CD4-positive, alpha-beta T cell treated with Interleukin-12 subunit alpha and Interleukin-12 subunit beta, for 1 hour (primary cell): ENCODE data around the gene SALL2.
"Not testable (repeated sequence)": the region's sequence is repeated elsewhere in the genome, so short reads cannot be mapped to it uniquely, and the experiment has no call there.

ENCODE experiments used
- DNase-seq: peaks from one replicate; pipeline ENCODE4 v3.0.0-alpha.2; 2020

Gene SALL2

DNA sequence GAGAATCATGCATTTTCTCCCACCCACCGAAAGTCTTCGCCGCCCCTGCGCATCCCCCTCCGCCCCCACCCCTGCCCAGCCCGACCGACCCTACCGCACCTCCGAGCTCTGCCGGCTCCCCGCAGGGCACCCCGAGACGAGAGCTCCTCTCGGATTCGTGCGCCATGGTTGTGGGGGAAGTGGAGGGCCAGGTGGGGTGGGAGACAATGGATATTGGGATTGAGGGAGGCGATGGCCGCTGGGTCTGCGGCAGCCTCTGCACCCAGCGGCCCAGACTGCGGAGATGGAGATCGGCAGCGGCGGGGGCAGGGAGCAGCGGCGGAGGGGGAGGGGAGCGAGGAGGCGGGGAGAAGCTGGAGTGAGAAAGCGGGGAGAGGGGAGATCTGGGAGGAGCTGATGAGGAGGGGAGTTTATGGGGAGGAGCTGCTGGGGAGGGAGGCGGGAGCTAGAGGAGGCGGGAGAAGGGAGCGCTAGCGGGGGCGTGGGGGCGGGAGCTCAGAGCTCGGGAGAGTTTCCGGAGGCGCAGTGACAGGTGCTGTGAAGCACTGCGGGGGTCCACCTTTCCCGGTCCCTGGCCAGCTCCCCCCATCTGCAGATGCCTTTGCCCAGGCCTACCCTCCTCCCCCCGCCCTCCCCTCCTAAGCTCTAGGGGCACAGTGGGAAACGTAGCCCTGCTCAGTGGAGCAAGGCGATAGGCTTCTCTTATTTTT lies at the start of gene SALL2:
Gene SALL2, minus strand, starts transcription at position 385 of the 710 bp plus-strand sequence. Its CDS starts 219 bp downstream, at position 166.
- peak; percentile 70 for DNase-seq

DNA sequence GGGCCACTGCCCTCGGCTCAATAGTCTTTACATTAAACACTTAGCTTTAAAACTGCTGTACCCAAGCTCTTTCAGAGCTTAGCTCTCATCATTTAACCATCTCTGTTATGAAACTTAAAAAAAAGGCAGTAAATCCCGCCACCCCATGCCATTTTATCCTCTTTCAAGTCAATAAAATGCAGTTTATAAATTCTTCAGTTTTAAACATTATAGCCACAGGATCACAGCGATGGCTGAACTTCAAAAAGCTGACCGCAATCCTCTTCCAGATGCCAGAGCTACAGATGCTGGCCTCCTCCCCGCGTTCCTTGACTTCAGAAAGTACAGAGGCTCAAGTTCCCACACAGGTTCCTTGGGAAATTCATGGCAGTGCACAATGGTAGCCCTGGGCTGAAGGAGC lies 49.5 kb upstream of the SALL2 start:
- DNase-seq = no peak

DNA sequence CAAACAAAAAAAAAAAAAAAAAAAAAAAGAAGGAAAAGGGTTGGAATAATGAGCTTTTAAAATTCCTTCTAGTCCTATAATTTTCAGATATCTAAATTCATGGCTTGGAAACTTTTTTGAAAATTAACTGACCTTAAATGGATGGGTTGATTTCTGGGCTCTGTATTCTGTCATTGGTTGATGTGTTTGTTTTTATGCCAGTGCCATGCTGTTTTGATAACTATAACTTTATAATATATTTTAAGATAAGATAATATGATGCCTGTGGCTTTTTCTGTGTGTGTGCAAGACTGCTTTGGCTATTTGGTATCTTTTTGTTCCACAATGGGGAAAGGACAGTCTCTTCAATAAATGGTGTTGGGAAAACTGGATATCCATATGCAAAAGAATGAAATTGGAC lies 46.5 kb upstream of the SALL2 start:
- no peak for DNase-seq

DNA sequence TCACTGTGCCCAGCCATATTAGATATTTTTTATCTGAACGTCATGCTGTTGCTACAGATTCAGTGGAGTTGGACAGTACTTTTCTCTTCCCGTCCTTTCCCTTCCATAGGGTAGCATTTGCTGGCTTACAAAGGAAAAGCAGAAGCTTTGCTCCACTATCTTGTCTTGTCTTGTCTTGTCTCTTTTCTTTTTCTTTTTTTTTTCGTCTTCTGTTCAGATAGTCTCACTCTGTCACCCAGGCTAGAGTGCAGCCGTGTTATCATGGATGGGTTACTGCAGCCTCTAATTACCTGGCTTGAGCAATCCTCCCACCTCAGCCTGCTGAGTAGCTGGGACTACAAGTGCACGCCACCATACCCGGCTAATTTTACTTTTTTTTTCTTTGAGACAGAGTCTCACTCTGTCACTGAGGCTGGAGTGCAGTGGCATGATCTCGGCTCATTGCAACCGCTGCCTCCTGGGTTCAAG lies 32.6 kb upstream of the SALL2 start:
- DNase-seq = no peak

DNA sequence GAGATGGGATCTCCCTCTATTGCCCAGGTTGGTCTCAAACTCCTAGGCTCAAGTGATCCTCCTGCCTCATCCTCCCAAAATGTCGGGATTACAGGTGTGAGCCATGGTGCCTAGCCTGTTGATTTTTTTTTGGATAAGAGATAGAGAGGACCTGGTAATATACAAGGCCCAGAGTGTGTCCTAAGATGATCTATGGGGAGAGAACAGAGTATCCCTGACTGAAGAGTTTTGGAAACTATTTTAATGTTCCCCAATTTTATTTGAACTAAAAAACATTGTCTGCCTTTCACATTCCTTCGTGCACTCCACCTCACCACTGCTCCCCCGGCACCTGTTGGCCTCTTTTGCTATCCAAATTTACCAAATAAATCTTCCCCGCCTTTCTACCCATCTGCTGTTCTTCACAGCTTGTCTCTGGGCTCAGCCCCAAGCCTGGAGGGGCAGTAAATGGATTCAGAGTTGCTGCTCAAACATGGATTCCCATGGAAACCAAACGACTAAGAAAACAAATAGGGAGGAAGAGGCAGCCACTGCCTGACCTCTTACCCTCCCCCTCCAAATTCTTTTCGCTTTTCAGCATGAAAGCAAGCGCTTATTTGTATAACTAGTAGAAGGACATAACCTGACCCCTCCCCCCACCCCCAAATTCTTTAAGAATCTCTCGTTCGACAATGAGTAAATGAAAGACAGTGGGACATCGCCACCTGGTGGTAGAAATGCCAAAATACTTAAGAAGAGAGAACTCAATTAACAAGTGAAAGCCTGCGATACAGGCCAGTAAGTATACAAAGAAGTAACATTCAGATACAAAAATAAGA lies 31.1 kb upstream of the SALL2 start:
- peak; percentile 85 for DNase-seq

DNA sequence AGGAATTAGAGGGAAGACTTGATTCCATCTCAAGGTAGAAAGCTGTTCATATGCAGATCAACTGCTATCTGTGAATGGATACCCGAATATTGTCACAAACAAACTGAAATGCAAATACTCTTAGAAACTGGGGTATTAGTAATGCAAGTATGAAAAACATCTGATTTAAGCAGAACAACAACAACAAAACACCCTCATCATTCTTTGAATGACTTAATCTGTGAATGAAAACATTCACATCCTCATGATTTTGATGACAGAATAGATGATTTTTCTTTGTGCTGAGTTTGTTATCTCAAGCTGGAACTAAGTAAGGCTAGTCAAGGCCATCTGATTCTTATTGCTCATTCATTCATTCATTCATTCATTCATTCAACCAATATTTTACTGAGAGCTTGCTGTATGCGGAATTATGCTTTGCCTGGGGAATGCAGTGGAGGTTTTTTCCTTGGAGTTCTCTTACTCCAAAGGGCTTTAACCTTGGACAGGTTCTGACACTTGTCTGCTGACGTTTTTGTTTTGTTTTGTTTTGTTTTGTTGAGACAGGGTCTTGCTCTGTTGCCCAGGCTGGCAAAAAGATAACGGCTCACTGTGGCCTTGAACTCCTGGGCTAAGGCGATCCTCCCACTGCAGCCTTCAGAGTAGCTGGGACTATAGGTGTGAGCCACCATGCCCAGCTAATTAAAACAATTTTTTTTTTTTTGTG lies 30.4 kb upstream of the SALL2 start:
- no peak for DNase-seq

DNA sequence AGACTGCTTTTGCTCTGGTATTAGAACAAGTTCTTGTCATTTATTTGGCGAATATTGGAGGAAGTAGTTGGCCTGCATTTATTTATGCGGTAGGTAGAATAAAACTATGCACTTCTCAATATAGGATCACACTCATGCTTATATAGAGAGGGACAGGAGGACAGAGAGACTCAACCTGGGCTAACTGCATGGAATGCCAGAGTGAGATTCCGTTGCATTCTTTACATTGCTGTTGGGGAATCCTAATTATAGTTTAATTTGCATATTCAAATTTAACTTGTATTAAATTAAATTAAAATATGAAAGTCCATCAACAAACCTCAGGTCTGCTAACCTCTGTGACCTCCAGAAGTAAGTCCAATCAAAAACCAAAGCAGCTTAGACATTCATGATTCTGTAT lies 27.1 kb upstream of the SALL2 start:
- no peak for DNase-seq

GRCh38 chr14:21544588-21544987 lies 18.4 kb upstream of the SALL2 start:
- DNase-seq = not testable (repeated sequence)

DNA sequence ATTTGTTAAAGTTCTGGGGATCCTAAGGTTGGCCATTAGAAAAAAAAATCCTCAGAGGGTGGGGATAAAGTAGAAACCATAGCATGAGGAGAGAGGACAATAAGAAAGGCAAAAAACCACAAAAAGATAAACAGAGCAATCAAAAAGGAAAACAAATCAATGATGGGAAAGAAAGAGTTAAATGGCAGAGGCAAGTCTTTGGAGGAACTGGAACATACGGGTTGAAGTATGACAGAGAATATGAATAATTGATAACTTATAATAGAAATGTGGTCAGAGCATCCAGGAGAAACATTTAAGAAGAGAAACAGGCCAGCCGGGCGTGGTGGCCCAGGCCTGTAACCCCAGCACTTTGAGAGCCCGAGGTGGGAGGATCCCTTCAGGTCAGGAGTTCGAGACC lies 17.8 kb upstream of the SALL2 start:
- no peak for DNase-seq

- DNase-seq = no peak
Measured at GRCh38 chr14:21543521-21543960, 17.4 kb upstream of the SALL2 start.

DNA sequence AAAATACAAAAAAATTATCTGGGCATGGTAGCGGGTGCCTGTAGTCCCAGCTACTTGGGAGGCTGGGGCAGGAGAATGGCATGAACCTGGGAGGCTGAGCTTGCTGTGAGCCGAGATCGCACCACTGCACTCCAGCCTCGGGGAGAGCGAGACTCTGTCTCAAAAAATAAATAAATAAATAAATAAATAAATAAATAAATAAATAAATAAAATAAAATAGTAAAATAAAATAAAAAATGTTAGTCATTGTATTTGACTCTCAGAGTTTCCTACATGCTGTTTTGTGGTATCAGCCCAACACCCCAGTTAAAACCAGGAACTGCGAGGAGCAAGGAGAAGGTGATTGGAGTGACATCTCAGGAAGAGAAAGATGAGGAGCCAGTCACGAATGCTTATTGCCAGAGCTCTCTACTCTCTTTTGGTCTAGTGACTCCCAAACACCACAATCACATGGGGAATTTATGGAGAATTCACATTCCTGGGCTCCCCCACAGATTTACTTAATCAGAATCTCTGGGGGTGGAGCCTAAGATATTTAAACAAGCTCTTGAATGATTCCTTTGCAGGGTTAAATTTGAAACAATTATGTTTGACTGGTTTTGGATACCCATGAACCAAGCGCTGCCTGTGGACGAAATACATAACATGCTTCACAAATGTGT lies 15.4 kb upstream of the SALL2 start:
- no peak for DNase-seq

GRCh38 chr14:21539189-21539940 lies 13.2 kb upstream of the SALL2 start:
- DNase-seq = no peak

- DNase-seq = no peak
Measured at GRCh38 chr14:21537090-21537424, 10.9 kb upstream of the SALL2 start.

DNA sequence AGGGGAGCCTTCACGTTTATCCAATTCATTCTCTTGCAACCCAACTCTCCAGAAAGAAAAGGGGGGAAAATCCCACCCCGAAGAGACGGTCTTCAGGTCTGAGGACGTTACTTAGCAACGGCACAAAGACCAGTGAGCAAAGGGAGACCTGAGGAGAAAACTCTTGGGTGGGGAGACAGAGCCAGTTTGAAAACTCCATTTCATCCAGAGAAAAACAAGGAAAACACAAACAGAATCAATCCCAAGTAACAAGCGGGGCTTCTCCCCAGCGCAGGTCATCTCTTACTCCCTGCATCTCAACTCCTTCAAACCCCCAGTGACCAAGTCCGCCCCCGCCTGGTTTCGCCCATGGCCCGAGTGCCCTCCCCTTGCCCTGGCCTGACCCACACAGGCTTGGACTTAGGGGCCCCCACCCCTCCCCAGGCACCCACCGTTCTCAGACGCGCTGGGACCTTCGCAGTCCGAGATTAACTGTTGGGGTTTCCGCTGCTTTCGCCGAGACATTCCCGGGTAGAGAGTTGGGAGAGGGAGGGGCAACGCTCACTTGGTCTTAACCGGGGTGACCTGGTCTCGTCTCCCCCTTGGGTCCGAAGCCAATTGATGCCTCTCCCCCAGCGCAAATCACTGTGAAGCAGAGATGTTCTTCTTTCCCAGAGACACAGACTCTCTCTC lies 10.4 kb upstream of the SALL2 start:
- DNase-seq = no peak

- no peak for DNase-seq
Measured at GRCh38 chr14:21535545-21536417, 9.6 kb upstream of the SALL2 start.

- DNase-seq = no peak
Measured at GRCh38 chr14:21534576-21534975, 8.4 kb upstream of the SALL2 start.

GRCh38 chr14:21533294-21533693 lies 7.1 kb upstream of the SALL2 start:
- no peak for DNase-seq

GRCh38 chr14:21529515-21529914 lies 3.4 kb upstream of the SALL2 start:
- no peak for DNase-seq

DNA sequence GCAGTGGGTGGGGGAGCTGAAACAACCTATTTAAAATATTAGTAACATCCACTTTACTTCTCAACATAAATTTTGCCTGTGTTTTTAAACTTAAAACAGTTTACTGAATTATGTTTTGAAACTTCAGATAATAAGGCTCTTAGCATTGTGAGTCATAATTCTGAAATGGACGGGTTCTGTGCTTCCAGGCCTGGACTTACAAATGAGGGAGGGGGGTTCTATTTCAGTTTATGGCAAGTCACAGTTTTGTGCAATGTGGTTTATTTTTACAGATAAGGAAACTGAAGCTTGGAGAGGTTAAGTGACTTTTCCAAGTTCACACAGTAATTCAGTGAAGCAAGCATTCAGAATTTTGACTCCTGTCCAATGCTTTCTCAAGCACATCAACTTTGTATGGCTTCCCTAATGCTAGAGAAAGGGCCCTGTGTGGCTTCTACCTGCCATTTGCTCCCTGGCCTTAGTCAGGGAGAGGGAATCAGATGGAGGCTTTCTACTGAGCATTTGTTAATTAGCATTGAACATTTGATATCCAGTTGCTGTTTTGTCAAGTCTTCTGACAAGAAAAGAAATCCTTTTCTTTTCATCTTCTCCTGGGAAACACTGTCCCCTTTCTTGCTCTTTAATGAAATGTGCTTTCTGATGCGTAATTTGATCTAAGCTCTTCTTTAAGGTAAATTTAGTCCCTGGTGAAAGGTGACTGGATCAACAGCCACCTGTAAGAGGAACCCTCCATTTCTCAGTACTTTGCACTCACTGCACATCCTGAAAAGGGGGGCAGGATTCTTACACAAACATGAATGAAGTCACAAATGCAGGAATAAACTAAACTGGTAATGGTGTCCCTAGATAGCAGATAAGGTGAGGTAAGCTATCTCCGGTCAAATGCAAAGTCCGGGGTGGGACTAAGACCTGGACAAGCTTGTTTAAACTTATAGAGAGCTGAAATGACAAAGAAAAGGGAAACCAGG lies 2.5 kb upstream of the SALL2 start:
- no peak for DNase-seq

DNA sequence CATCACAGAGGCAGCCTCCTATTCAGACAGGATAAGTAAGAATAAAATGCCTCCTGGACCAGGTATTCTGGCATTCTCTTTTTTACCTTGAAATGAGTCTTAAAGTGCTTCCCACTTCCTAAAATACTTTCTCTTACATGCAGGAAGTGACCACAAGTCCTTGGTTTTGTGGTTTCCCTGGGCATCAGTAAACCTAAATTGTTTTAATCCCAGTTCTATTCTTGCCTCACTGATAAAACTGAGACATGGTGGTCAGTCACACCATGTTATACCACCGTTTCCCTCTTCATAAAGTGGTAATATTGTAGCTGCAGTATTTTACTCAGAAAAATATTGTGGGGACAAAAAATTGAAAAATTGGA lies 1.2 kb upstream of the SALL2 start:
- DNase-seq = no peak
